HepG2 (cell line): ENCODE measurements around the gene SLC25A44. TPM values are rescaled to one million over a fixed set of nuclear protein-coding genes. Genes with fewer than 3 reads are reported as not detected.

Source experiments
- ADNP ChIP-seq: sonication (generic); formaldehyde crosslinking; IDR thresholded peaks from 2 replicates; pipeline ENCODE4 v1.4.0; 2020; ENCODE audit warnings: missing genetic modification reagents
- EP300 ChIP-seq, 3 experiments: sonication (generic) in 1 of 3; formaldehyde crosslinking in 1 of 3; IDR thresholded peaks; 2 replicates each; pipeline versions ENCODE4 v1.5.1 to v1.6.1; 2011 to 2020; ENCODE audit warnings: low read depth in 2 of 3, low read length in 2 of 3, borderline replicate concordance in 1 of 3, improper control_type of control experiment in 1 of 3, mild to moderate bottlenecking in 1 of 3, missing genetic modification reagents in 1 of 3, moderate library complexity in 1 of 3
- MED8 ChIP-seq: sonication (generic); formaldehyde crosslinking; IDR thresholded peaks from 2 replicates; pipeline ENCODE4 v1.8.1; 2023; ENCODE audit warnings: mild to moderate bottlenecking, missing genetic modification reagents; ENCODE audit not compliant: insufficient replicate concordance
- ZNF605 ChIP-seq: sonication (generic); formaldehyde crosslinking; IDR thresholded peaks from 2 replicates; pipeline ENCODE4 v1.8.0; 2022; ENCODE audit warnings: mild to moderate bottlenecking, missing genetic modification reagents
- polyA plus RNA-seq, 8 experiments: library from polyadenylated mRNA; depleted of rRNA in 3 of 8; stranded (reverse) in 7 of 8; unstranded in 1 of 8; fragments of >200 nt; fragmentation: Illumina TruSeq in 4 of 8; extraction: Trizol in 4 of 8; gene quantifications; 2 replicates each; pipeline versions ENCODE4 v1.2.1 to v1.2.3, GENCODE V29; 2011 to 2016; ENCODE audit warnings: low read depth in 4 of 8, missing spikeins in 1 of 8, mixed read lengths in 1 of 8; ENCODE audit not compliant: insufficient read depth in 1 of 8
- total RNA-seq, 5 experiments: library from RNA; depleted of rRNA; stranded (reverse); fragments of >200 nt; fragmentation: Illumina TruSeq; extraction: Trizol; gene quantifications; 2 replicates each; pipeline ENCODE4 v1.2.3, GENCODE V29; 2016; ENCODE audit warnings: low read depth in 1 of 5
- TF ChIP-seq, protein P1 (sequence below): sonication (generic); formaldehyde crosslinking; IDR thresholded peaks from 2 replicates; pipeline ENCODE4 v1.4.0; 2020; ENCODE audit warnings: missing genetic modification reagents
- TF ChIP-seq, protein P2 (sequence below): fragments of 450-650 bp; IDR thresholded peaks from 2 replicates; pipeline ENCODE4 v1.6.1; 2017; ENCODE audit warnings: mild to moderate bottlenecking
- TF ChIP-seq, protein P3 (sequence below): sonication (generic); formaldehyde crosslinking; IDR thresholded peaks from 2 replicates; pipeline ENCODE4 v1.4.0; 2020; ENCODE audit warnings: mild to moderate bottlenecking, missing genetic modification reagents
- TF ChIP-seq, protein P4 (sequence below): sonication (generic); formaldehyde crosslinking; IDR thresholded peaks from 2 replicates; pipeline ENCODE4 v1.4.0; 2020; ENCODE audit warnings: missing genetic modification reagents, mild to moderate bottlenecking, borderline replicate concordance
- TF ChIP-seq, protein P5 (sequence below): conservative IDR thresholded peaks from 2 replicates; pipeline ENCODE4 v1.6.1; 2018; ENCODE audit warnings: missing genetic modification reagents
- TF ChIP-seq, protein P6 (sequence below): fragments of 450-650 bp; IDR thresholded peaks from 2 replicates; pipeline ENCODE4 v1.6.1; 2016
- TF ChIP-seq, protein P7 (sequence below): sonication (generic); formaldehyde crosslinking; conservative IDR thresholded peaks from 2 replicates; pipeline ENCODE4 v1.4.0; 2020; ENCODE audit warnings: mild to moderate bottlenecking, missing genetic modification reagents, moderate library complexity

SLC25A44 gene
- total and polyA plus RNA-seq, 2 of the 13 experiments (the other 11 are each of a cell fraction or from before 2014, with no cell fraction given): 10.7 to 13.4 TPM

DNA sequence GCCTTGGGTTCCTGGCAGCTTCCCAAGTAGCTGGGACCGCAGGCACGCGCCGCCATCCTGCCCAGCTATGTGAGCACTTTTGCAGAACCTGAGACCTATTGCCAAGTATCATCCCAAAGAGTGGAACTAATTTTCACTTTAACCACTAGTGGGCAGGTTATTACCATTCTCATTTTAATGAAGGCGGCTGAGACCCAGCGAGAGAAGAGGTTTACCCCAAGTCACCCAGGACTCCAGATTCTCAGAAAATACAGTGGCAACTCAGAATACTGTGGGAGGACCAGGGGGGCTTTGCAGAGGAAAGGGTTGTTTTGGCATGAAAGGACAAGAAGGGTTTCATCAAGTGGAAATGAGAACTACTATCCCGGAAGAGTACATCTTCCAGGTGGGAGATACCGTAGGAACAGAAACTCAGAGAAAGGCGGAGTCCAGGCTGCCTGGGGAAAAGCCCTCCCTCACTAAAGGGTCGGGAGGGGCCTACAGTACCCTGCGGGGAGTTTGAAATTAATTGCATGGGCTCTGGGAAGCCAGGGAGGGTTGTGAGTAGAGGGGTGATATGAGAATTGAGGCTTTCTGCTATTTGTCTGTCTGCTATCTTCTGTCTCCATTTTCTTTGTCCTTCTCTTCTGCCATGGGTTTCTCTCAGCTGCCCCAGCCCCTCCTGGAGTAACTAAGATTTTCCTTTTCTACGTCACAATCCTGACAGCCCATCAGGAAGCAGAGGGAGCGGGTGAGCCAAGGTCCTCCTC, 47.7 kb upstream of the SLC25A44 start (continued):
- TF ChIP-seq EP300 (IDR thresholded peaks at IDR 0.05; ENCODE audit: low read depth in 2 of 2, low read length in 2 of 2) (no peak), EP300 (CRISPR knock-in tag; IDR thresholded peaks at IDR 0.05; ENCODE audit: borderline replicate concordance) (no peak), ADNP (CRISPR knock-in tag) (no peak), ZNF605 (CRISPR knock-in tag) (peak; percentile 70; the same call in 1 of the 2 replicates), MED8 (CRISPR knock-in tag) (no peak)
- TF ChIP-seq, protein P1, sequence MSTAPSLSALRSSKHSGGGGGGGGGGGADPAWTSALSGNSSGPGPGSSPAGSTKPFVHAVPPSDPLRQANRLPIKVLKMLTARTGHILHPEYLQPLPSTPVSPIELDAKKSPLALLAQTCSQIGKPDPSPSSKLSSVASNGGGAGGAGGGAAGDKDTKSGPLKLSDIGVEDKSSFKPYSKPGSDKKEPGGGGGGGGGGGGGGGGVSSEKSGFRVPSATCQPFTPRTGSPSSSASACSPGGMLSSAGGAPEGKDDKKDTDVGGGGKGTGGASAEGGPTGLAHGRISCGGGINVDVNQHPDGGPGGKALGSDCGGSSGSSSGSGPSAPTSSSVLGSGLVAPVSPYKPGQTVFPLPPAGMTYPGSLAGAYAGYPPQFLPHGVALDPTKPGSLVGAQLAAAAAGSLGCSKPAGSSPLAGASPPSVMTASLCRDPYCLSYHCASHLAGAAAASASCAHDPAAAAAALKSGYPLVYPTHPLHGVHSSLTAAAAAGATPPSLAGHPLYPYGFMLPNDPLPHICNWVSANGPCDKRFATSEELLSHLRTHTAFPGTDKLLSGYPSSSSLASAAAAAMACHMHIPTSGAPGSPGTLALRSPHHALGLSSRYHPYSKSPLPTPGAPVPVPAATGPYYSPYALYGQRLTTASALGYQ (CRISPR knock-in tag): no peak
- TF ChIP-seq, protein P2, sequence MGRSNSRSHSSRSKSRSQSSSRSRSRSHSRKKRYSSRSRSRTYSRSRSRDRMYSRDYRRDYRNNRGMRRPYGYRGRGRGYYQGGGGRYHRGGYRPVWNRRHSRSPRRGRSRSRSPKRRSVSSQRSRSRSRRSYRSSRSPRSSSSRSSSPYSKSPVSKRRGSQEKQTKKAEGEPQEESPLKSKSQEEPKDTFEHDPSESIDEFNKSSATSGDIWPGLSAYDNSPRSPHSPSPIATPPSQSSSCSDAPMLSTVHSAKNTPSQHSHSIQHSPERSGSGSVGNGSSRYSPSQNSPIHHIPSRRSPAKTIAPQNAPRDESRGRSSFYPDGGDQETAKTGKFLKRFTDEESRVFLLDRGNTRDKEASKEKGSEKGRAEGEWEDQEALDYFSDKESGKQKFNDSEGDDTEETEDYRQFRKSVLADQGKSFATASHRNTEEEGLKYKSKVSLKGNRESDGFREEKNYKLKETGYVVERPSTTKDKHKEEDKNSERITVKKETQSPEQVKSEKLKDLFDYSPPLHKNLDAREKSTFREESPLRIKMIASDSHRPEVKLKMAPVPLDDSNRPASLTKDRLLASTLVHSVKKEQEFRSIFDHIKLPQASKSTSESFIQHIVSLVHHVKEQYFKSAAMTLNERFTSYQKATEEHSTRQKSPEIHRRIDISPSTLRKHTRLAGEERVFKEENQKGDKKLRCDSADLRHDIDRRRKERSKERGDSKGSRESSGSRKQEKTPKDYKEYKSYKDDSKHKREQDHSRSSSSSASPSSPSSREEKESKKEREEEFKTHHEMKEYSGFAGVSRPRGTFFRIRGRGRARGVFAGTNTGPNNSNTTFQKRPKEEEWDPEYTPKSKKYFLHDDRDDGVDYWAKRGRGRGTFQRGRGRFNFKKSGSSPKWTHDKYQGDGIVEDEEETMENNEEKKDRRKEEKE: no peak
- TF ChIP-seq, protein P3, sequence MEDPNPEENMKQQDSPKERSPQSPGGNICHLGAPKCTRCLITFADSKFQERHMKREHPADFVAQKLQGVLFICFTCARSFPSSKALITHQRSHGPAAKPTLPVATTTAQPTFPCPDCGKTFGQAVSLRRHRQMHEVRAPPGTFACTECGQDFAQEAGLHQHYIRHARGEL (CRISPR knock-in tag): no peak
- TF ChIP-seq, protein P4, sequence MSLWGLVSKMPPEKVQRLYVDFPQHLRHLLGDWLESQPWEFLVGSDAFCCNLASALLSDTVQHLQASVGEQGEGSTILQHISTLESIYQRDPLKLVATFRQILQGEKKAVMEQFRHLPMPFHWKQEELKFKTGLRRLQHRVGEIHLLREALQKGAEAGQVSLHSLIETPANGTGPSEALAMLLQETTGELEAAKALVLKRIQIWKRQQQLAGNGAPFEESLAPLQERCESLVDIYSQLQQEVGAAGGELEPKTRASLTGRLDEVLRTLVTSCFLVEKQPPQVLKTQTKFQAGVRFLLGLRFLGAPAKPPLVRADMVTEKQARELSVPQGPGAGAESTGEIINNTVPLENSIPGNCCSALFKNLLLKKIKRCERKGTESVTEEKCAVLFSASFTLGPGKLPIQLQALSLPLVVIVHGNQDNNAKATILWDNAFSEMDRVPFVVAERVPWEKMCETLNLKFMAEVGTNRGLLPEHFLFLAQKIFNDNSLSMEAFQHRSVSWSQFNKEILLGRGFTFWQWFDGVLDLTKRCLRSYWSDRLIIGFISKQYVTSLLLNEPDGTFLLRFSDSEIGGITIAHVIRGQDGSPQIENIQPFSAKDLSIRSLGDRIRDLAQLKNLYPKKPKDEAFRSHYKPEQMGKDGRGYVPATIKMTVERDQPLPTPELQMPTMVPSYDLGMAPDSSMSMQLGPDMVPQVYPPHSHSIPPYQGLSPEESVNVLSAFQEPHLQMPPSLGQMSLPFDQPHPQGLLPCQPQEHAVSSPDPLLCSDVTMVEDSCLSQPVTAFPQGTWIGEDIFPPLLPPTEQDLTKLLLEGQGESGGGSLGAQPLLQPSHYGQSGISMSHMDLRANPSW (CRISPR knock-in tag): no peak
- TF ChIP-seq, protein P5, sequence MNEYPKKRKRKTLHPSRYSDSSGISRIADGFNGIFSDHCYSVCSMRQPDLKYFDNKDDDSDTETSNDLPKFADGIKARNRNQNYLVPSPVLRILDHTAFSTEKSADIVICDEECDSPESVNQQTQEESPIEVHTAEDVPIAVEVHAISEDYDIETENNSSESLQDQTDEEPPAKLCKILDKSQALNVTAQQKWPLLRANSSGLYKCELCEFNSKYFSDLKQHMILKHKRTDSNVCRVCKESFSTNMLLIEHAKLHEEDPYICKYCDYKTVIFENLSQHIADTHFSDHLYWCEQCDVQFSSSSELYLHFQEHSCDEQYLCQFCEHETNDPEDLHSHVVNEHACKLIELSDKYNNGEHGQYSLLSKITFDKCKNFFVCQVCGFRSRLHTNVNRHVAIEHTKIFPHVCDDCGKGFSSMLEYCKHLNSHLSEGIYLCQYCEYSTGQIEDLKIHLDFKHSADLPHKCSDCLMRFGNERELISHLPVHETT: no peak
- TF ChIP-seq, protein P6, sequence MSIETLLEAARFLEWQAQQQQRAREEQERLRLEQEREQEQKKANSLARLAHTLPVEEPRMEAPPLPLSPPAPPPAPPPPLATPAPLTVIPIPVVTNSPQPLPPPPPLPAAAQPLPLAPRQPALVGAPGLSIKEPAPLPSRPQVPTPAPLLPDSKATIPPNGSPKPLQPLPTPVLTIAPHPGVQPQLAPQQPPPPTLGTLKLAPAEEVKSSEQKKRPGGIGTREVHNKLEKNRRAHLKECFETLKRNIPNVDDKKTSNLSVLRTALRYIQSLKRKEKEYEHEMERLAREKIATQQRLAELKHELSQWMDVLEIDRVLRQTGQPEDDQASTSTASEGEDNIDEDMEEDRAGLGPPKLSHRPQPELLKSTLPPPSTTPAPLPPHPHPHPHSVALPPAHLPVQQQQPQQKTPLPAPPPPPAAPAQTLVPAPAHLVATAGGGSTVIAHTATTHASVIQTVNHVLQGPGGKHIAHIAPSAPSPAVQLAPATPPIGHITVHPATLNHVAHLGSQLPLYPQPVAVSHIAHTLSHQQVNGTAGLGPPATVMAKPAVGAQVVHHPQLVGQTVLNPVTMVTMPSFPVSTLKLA: no peak
- TF ChIP-seq, protein P7, sequence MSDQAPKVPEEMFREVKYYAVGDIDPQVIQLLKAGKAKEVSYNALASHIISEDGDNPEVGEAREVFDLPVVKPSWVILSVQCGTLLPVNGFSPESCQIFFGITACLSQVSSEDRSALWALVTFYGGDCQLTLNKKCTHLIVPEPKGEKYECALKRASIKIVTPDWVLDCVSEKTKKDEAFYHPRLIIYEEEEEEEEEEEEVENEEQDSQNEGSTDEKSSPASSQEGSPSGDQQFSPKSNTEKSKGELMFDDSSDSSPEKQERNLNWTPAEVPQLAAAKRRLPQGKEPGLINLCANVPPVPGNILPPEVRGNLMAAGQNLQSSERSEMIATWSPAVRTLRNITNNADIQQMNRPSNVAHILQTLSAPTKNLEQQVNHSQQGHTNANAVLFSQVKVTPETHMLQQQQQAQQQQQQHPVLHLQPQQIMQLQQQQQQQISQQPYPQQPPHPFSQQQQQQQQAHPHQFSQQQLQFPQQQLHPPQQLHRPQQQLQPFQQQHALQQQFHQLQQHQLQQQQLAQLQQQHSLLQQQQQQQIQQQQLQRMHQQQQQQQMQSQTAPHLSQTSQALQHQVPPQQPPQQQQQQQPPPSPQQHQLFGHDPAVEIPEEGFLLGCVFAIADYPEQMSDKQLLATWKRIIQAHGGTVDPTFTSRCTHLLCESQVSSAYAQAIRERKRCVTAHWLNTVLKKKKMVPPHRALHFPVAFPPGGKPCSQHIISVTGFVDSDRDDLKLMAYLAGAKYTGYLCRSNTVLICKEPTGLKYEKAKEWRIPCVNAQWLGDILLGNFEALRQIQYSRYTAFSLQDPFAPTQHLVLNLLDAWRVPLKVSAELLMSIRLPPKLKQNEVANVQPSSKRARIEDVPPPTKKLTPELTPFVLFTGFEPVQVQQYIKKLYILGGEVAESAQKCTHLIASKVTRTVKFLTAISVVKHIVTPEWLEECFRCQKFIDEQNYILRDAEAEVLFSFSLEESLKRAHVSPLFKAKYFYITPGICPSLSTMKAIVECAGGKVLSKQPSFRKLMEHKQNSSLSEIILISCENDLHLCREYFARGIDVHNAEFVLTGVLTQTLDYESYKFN (CRISPR knock-in tag): peak; percentile 55
